Measurements from ENCODE around the gene TBC1D22A.

The TBC1D22A gene

GRCh38 chr22:47092896-47093311 lies 330.5 kb downstream of the TBC1D22A start:
- no peak for DNase-seq (ENCODE audit: low read depth in 2 of 2, low spot score in 1 of 2)

GRCh38 chr22:47093720-47094119 lies 331.3 kb downstream of the TBC1D22A start:
- DNase-seq (ENCODE audit: low read depth in 2 of 2, low spot score in 1 of 2), result no peak

- no peak for DNase-seq (ENCODE audit: low read depth in 2 of 2, low spot score in 1 of 2)
Observed at GRCh38 chr22:47094861-47095330, 332.4 kb downstream of the TBC1D22A start.

- no peak for DNase-seq (ENCODE audit: low read depth in 2 of 2, low spot score in 1 of 2)
Observed at GRCh38 chr22:47095395-47096122, 333.1 kb downstream of the TBC1D22A start.

GRCh38 chr22:47098121-47098520 lies 335.7 kb downstream of the TBC1D22A start:
- DNase-seq (ENCODE audit: low read depth in 2 of 2, low spot score in 1 of 2), result no peak

GRCh38 chr22:47098554-47098953 lies 336.1 kb downstream of the TBC1D22A start:
- DNase-seq (ENCODE audit: low read depth in 2 of 2, low spot score in 1 of 2), result no peak

GRCh38 chr22:47100019-47100418 lies 337.6 kb downstream of the TBC1D22A start:
- DNase-seq (ENCODE audit: low read depth in 2 of 2, low spot score in 1 of 2), result no peak

GRCh38 chr22:47100646-47101200 lies 338.3 kb downstream of the TBC1D22A start:
- no peak for DNase-seq (ENCODE audit: low read depth in 2 of 2, low spot score in 1 of 2)

- no peak for DNase-seq (ENCODE audit: low read depth in 2 of 2, low spot score in 1 of 2)
Observed at GRCh38 chr22:47101321-47101885, 339.0 kb downstream of the TBC1D22A start.

- no peak for DNase-seq (ENCODE audit: low read depth in 2 of 2, low spot score in 1 of 2)
Observed at GRCh38 chr22:47102081-47102480, 339.6 kb downstream of the TBC1D22A start.

- no peak for DNase-seq (ENCODE audit: low read depth in 2 of 2, low spot score in 1 of 2)
Observed at GRCh38 chr22:47102648-47103047, 340.2 kb downstream of the TBC1D22A start.

GRCh38 chr22:47105085-47105484 lies 342.6 kb downstream of the TBC1D22A start:
- DNase-seq (ENCODE audit: low read depth in 2 of 2, low spot score in 1 of 2), result no peak

- no peak for DNase-seq (ENCODE audit: low read depth in 2 of 2, low spot score in 1 of 2)
Observed at GRCh38 chr22:47106806-47107205, 344.4 kb downstream of the TBC1D22A start.

GRCh38 chr22:47107431-47107830 lies 345.0 kb downstream of the TBC1D22A start:
- DNase-seq (ENCODE audit: low read depth in 2 of 2, low spot score in 1 of 2), result no peak

GRCh38 chr22:47110817-47111443 lies 348.5 kb downstream of the TBC1D22A start:
- DNase-seq (ENCODE audit: low read depth in 2 of 2, low spot score in 1 of 2), result no peak

- DNase-seq (ENCODE audit: low read depth in 2 of 2, low spot score in 1 of 2), result no peak
Observed at GRCh38 chr22:47111626-47112581, 349.5 kb downstream of the TBC1D22A start.

- no peak for DNase-seq (ENCODE audit: low read depth in 2 of 2, low spot score in 1 of 2)
Observed at GRCh38 chr22:47112582-47112965, 350.1 kb downstream of the TBC1D22A start.

GRCh38 chr22:47112994-47113852 lies 350.8 kb downstream of the TBC1D22A start:
- no peak for DNase-seq (ENCODE audit: low read depth in 2 of 2, low spot score in 1 of 2)

GRCh38 chr22:47113853-47114415 lies 351.5 kb downstream of the TBC1D22A start:
- DNase-seq (ENCODE audit: low read depth in 2 of 2, low spot score in 1 of 2), result no peak

Measured in stimulated activated CD8-positive, alpha-beta memory T cell treated with anti-CD3 and anti-CD28 coated beads, Interleukin-4, amount 100 ng/mL, for 1 hour (primary cell).